Measurements from ENCODE around the gene CDKN2A. TPM values are rescaled to one million over a fixed set of nuclear protein-coding genes. Genes with fewer than 3 reads are reported as not detected.
A peak's percentile ranks its signal among the peaks of the same experiment; 100 is the strongest.

CDKN2A gene
- polyA plus RNA-seq, 3 donors from 2014 or later, result 2.3 to 8.3 (median 2.6) TPM

DNA sequence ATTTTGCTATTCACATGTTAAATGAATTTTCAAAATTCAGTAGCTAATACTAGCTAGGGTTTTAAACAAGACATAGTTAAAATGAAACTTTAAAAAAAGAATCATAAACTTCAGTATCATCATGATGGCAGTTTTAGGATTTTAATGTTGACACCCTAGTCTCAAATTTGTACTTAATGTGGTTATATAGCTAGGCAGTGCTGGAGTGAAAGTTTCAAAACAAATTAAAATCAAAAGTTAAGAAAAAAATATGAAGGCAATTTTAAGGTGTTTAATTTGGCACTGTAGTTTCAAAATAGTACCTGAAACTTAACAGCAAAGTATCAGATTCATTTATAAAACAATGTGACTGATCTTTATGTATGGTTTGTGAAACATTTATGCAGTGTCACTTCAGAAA lies 34.2 kb upstream of the CDKN2A start:
- Mint-ChIP-seq H3K4me1 (no peaks in the 10 kb centered on the region), H3K27me3 (ENCODE audit: low read depth in 3 of 3) (peaks cover 4 to 7% (median 4%) of the 10 kb centered on the region in 3 donors), H3K9me3 (no peaks in the 10 kb centered on the region), H3K27ac (no peak overlapping the region), H3K4me3 (no peak overlapping the region), H3K36me3 (peaks cover 0 to 6% (median 0%) of the 10 kb centered on the region in 3 donors)
- DNase-seq, result no peak

DNA sequence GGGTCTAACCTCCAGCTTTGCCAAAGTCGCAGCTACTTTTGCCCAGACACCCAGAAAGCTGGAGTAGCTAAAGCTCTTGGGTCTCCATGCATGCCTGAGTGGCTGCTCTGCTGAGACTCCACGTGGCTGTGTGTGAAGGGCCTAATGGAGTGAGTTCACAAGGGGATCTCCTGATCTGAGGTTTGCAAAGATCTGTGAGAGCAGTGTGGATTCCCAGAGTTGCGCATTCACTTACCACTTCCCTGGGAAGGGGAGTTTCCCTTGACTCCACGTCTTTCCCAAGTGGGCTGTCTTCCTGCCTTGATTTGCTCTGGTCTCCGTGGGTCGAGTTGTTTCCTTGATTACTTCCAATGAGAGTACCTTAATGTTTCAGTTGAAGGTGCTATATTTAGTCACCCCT lies 32.5 kb upstream of the CDKN2A start:
- H3K36me3 Mint-ChIP-seq, result no peaks in the 10 kb centered on the region
- no peak for DNase-seq
- H3K4me1 Mint-ChIP-seq, result no peaks in the 10 kb centered on the region
- peaks cover 6 to 9% (median 7%) of the 10 kb centered on the region in 3 donors for H3K27me3 Mint-ChIP-seq (ENCODE audit: low read depth in 3 of 3)
- H3K4me3 Mint-ChIP-seq, result no peak overlapping the region
- H3K27ac Mint-ChIP-seq, result no peak overlapping the region
- no peaks in the 10 kb centered on the region for H3K9me3 Mint-ChIP-seq

DNA sequence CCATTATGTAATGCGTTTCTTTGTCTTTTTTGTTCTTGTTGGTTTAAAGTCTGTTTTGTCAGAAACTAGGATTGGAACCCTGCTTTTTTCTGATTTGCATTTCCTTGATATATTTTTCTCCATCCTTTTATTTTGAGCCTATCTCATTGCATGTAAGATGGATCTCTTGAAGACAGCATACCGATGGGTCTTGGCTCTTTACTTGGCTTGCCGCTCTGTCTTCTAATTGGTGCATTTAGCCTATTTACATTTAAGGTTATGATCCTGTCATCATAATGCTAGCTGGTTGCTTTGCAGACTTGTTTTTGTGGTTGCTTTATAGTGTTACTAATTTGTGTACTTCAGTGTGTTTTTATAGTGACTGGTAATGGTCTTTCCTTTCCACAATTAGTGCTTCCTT lies 28.2 kb upstream of the CDKN2A start:
- Mint-ChIP-seq H3K36me3 (peaks cover 3 to 7% (median 4%) of the 10 kb centered on the region in 3 donors), H3K4me1 (no peaks in the 10 kb centered on the region), H3K4me3 (no peak overlapping the region), H3K9me3 (peaks cover 0 to 9% (median 4%) of the 10 kb centered on the region in 6 donors), H3K27ac (no peak overlapping the region), H3K27me3 (ENCODE audit: low read depth in 3 of 3) (peaks cover 9 to 10% (median 9%) of the 10 kb centered on the region in 3 donors)
- no peak for DNase-seq

DNA sequence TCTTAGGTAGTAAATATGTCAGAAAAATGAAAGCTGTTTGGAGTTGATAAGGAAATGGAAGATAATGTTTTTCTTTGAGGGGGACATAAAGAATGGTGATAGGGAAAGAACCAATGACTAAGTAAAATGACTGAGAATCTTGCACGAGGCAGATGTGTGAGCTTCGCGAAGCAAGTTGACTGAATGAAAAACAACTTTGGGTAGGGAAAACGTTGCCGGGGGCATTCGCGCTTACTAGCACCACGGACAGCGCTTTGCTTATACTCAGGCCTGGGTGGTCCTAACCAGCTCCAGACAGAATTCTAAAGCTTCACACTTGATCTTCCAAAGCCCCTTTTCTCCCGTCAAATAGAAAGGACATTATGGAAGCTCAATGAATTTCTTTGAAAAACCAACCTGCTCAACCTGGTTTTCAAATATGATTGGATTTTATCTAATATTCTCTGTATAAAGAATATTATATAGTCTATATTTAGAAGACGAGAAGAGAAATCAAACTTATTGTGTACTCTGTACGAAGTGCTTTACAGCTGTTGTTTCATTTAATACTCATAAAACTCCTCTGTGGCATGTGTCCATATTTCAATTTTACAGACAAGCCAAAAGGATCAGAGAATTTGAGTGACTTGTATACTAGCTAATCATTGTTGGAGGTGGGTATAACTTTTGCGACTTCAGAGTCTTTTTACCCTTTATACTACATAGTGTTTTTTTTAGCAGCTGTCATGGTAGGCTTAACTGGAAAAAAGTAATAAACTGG lies 16.9 kb upstream of the CDKN2A start:
- Mint-ChIP-seq H3K27me3 (ENCODE audit: low read depth in 3 of 3) (peaks cover 5 to 24% (median 24%) of the 10 kb centered on the region in 3 donors), H3K4me1 (peaks cover 16 to 18% of the 10 kb centered on the region in 2 donors), H3K27ac (no peak overlapping the region), H3K9me3 (no peaks in the 10 kb centered on the region), H3K36me3 (peaks cover 0 to 4% (median 0%) of the 10 kb centered on the region in 3 donors), H3K4me3 (no peak overlapping the region)
- no peak for DNase-seq

DNA sequence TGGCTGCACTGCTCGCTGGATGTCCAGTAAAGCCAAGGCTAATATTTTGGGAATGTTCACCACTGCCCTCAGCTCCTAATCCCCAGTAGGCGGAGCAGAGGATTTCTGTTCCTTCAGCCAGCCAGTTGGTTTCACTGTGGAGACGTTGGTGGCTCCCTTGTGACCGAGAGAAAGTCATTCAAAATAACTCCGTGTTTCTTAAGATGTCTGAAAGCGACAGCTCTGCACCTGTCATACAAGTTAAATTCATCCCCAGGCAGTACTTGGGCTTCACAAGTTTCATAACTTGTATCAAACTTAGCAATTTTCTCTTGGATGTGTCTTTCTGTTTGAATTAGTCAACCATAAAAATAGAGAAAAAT lies 15.3 kb upstream of the CDKN2A start:
- Mint-ChIP-seq H3K9me3 (no peaks in the 10 kb centered on the region), H3K4me3 (peak overlapping the region; percentile 81 to 91 (median 87)), H3K4me1 (peaks cover 21 to 26% of the 10 kb centered on the region in 2 donors), H3K36me3 (peaks cover 0 to 4% (median 0%) of the 10 kb centered on the region in 3 donors), H3K27ac (no peak overlapping the region), H3K27me3 (ENCODE audit: low read depth in 3 of 3) (peaks cover 18 to 37% (median 36%) of the 10 kb centered on the region in 3 donors)
- no peak for DNase-seq

DNA sequence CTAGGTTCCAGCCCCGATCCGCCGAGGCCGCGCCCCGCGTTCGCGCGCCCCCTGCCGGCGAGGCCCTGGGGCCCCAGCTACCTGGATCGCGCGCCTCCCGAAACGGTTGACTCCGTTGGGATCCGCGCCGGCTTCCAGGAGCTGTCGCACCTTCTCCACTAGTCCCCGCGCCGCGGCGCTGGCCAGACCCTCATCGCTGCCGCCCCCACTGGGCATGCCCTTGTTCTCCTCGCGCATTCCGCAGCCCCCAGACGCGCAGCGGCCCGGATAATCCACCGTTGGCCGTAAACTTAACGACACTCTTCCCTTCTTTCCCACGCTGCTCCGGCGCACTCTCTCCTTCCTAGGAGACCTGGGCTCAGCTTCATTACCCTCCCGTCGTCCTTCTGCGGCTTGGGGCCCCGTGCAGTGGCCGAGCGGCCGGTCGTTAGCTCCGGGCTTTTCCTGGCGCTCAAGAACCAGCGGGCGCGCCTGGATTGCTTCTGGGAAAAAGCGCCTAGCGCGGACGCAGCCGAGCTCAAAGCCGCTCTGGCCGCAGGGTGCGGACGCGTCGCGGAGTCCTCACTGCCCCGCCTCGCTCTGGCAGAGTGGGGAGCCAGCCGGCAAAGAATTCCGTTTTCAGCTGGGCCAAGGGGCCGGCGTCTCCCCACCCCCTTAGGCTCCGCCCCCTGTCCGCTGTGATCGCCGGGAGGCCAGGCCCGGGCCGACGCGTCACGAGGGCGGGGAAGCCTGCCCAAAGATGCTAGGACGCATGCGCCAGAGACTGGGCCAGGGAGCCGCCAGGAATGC lies 14.7 kb upstream of the CDKN2A start, which contains the start of gene CDKN2B:
CDKN2B (minus strand) TSS at position 589 of the 789 bp plus-strand sequence; CDS start at position 237, 352 bp downstream.
- Mint-ChIP-seq H3K27ac (no peak within 1 kb of the TSS), H3K27me3 (ENCODE audit: low read depth in 3 of 3) (peaks cover 18 to 37% (median 36%) of the 10 kb centered on the region in 3 donors), H3K9me3 (no peaks in the 10 kb centered on the region), H3K4me1 (peaks cover 21 to 26% of the 10 kb centered on the region in 2 donors), H3K4me3 (peak within 1 kb of the TSS; percentile 81 to 91 (median 87)), H3K36me3 (peaks cover 0 to 4% (median 0%) of the 10 kb centered on the region in 3 donors)
- DNase-seq, result peak; percentile 59 to 76 (median 62)

DNA sequence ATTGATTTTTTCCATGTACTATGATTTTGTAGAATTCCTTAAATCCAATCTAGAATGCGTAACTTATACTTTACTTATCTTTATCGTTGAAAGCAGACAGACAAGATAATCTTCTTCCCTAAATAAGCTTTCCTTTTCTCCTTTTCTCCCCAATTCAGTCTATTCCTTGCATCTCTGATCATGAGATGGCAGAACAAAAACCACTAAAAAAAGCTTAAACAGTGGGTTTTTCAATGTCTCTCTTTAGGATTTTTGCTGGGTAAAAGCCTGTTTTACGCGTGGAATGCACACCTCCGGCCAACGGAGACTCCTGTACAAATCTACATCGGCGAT lies 14.2 kb upstream of the CDKN2A start:
- peak in 1 of 3 donors; percentile 23 for DNase-seq
- Mint-ChIP-seq H3K27ac (no peak overlapping the region), H3K4me1 (peaks cover 21 to 26% of the 10 kb centered on the region in 2 donors), H3K36me3 (no peaks in the 10 kb centered on the region), H3K4me3 (peak overlapping the region; percentile 81 to 91 (median 87)), H3K27me3 (ENCODE audit: low read depth in 3 of 3) (peaks cover 18 to 37% (median 36%) of the 10 kb centered on the region in 3 donors), H3K9me3 (no peaks in the 10 kb centered on the region)

DNA sequence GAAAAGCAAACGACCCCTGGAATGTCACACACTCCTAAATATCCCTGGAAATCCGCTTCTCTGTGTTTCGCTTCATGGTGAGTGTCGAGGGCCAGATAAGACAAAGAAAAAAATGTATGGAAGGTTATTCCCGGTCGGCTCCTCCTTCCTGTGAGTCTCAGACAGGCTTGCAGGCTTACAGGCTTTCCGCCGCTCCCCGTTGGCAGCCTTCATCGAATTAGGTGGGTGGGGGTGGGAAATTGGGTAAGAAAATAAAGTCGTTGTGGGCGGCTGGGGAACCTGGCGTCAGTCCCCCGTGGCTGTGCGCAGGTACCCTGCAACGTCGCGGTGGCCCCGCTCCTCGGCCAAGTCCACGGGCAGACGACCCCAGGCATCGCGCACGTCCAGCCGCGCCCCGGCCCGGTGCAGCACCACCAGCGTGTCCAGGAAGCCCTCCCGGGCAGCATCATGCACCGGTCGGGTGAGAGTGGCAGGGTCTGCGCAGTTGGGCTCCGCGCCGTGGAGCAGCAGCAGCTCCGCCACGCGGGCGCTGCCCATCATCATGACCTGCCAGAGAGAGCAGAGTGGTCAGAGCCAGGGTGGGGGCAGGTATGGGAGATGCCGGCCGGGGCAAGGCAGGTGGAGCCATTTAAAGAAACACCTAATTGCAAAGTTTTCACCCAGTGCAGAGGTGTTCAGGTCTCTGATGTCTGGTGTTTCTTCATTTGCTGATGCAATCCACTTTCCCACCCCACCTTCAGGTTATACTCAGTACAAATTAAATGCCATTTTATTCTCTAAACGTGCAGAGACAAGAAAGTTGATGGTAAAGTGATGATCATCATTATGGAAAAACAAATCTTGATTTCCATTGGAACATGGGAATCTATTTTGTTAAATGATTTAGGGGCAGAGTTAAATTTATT lies 11.8 kb upstream of the CDKN2A start:
- Mint-ChIP-seq H3K27me3 (ENCODE audit: low read depth in 3 of 3) (peaks cover 20 to 38% (median 31%) of the 10 kb centered on the region in 3 donors), H3K4me3 (peak overlapping the region in 1 of 5 donors; percentile 49), H3K9me3 (no peaks in the 10 kb centered on the region), H3K36me3 (no peaks in the 10 kb centered on the region), H3K4me1 (peaks cover 21 to 26% of the 10 kb centered on the region in 2 donors), H3K27ac (no peak overlapping the region)
- no peak for DNase-seq

DNA sequence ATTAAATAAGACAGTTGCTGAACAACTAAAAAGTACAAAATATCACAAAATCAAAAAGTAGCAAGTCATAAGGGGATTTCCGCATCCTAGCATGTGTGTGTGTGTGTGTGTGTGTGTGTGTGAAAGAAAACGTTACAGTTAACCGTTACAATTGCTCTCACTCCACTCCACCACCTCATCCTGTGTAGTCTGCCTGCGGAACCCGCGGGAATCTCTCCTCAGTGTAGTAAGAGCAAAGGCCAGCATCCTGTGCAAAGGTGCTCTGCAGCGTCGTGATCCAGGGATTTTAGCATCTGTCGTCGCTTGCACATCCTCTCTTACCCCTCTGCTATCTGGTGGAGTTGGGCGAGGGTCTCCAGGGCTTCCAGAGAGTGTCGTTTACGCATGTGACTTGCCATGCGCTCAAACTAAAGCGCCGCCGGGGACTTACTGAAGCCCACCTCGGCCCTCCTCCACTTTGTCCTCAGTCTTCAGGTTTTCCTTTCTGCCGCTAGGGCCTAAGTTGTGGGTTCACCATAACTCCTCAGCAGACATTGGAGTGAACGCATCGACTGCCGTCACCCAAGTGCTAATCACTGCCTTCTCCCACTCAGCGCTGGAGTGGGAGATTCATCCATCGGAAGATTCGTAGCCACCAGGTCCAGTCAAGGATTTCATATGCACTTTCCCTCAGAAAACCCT lies 11.0 kb upstream of the CDKN2A start:
- Mint-ChIP-seq H3K9me3 (no peaks in the 10 kb centered on the region), H3K27ac (no peak overlapping the region), H3K27me3 (ENCODE audit: low read depth in 3 of 3) (peaks cover 20 to 36% (median 31%) of the 10 kb centered on the region in 3 donors), H3K4me1 (peaks cover 20 to 26% of the 10 kb centered on the region in 2 donors), H3K36me3 (no peaks in the 10 kb centered on the region), H3K4me3 (peak overlapping the region in 1 of 5 donors; percentile 49)
- no peak for DNase-seq

DNA sequence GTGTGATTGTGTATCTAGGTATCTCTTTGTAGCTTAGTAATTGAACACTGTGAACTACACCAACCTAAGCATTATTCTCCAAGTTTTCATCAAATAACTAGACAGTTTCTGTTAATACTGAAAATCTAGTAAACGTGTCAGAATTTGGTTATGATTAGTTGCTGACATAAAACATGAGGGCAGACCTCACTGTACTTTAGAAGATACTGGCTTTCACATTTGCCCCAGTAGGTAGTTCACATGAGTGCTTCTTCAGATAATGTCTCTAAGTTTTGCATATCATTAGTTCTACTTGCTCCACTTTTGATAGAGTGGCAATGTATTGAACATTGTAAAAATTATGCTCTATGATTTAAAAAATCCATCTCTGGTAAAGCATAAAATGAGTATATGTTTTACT lies 7.8 kb upstream of the CDKN2A start:
- no peaks in the 10 kb centered on the region for H3K36me3 Mint-ChIP-seq
- H3K4me3 Mint-ChIP-seq, result no peak overlapping the region
- H3K4me1 Mint-ChIP-seq, result peaks cover 6 to 8% of the 10 kb centered on the region in 2 donors
- DNase-seq, result no peak
- H3K27me3 Mint-ChIP-seq (ENCODE audit: low read depth in 3 of 3), result peaks cover 16 to 19% (median 17%) of the 10 kb centered on the region in 3 donors
- H3K27ac Mint-ChIP-seq, result no peak overlapping the region
- H3K9me3 Mint-ChIP-seq, result no peaks in the 10 kb centered on the region

DNA sequence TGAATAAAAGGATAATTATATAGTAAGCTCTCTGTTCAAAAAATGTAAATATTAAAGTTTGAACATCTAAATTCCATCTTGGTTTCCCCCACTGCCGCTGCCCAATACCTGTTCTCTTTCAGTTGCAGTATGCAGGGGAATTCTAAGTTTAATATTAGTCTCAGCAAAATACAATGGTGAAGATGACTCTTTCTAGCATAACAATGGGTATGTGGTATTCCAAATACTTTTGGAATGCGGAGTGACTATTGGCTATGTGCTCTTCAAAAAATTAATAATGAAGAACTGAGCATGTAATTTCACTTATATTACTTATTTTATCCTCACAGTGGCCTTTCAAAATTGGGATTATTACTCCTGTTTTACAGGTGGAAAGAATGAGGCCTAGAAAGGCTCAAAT lies 3.8 kb upstream of the CDKN2A start:
- H3K36me3 Mint-ChIP-seq, result no peaks in the 10 kb centered on the region
- no peak overlapping the region for H3K4me3 Mint-ChIP-seq
- no peak overlapping the region for H3K27ac Mint-ChIP-seq
- H3K27me3 Mint-ChIP-seq (ENCODE audit: low read depth in 3 of 3), result peaks cover 11 to 18% (median 12%) of the 10 kb centered on the region in 3 donors
- DNase-seq, result no peak
- no peaks in the 10 kb centered on the region for H3K9me3 Mint-ChIP-seq
- peaks cover 23 to 24% of the 10 kb centered on the region in 2 donors for H3K4me1 Mint-ChIP-seq

DNA sequence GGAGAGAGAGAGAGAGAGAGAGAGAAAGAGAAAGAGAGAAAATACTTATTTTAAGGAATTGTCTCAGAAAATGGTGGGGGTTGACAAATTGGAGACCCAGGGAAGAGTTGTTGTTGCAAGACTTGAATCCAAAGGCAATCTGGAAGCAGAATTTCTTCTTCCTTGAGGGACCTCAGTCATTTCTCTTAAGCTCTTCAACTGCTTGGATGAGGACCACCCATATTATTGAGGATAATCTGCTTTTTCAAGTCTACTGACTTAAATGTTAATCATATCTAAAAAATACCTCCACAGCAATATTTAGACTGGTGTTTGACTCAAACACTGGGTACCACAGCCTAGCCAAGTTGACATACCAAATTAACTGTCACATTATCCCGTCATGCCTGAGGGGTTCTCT lies 3.3 kb upstream of the CDKN2A start:
- Mint-ChIP-seq H3K4me1 (peaks cover 23 to 25% of the 10 kb centered on the region in 2 donors), H3K36me3 (no peaks in the 10 kb centered on the region), H3K27me3 (ENCODE audit: low read depth in 3 of 3) (peaks cover 11 to 18% (median 12%) of the 10 kb centered on the region in 3 donors), H3K4me3 (no peak overlapping the region), H3K27ac (no peak overlapping the region), H3K9me3 (no peaks in the 10 kb centered on the region)
- no peak for DNase-seq

DNA sequence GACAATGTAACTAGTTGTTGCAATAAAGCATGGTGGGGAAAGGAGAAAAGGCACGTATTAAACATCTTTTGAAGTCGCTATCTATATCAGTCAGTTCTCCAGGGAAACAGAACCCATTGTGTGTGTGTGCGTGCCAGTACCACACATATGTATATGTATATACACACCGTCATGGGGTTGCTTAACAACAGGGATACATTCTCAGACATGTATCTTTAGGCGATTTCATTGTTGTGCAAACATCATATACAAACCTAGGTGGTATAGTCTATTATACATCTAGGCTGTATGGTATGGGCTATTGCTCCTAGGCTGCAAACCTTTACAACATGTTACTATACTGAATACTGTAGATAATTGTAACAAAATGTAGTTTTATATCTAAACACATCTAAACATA lies 2.7 kb upstream of the CDKN2A start:
- Mint-ChIP-seq H3K4me3 (peak overlapping the region; percentile 18 to 99 (median 95)), H3K27ac (peak overlapping the region in 5 of 6 donors; percentile 19 to 91 (median 52)), H3K36me3 (no peaks in the 10 kb centered on the region), H3K9me3 (no peaks in the 10 kb centered on the region), H3K4me1 (peaks cover 23 to 25% of the 10 kb centered on the region in 2 donors), H3K27me3 (ENCODE audit: low read depth in 3 of 3) (peaks cover 11 to 18% (median 12%) of the 10 kb centered on the region in 3 donors)
- DNase-seq, result no peak

Data from immature natural killer cell (primary cell).